Natural killer cell (primary cell): Measurements from ENCODE around the gene CHRM2. TPM values are rescaled to one million over a fixed set of nuclear protein-coding genes. Genes with fewer than 3 reads are reported as not detected.

ENCODE experiments used
- ATAC-seq, 3 donors: fragments of 150-1000 bp in 2 of 3; fragments of 200-7000 bp in 1 of 3; cut with Tn5 transposase; 1 replicate in 1 of 3; 2 replicates in 2 of 3; pipeline ENCODE4 v1.10.0; 2021; ENCODE audit warnings: mild to moderate bottlenecking in 2 of 3, moderate library complexity in 2 of 3
- DNase-seq, 2 donors: peaks; one replicate each; pipeline versions ENCODE4 v3.0.0 to v3.0.0-alpha.2; 2013 to 2021; ENCODE audit warnings: mixed read lengths in 1 of 2
- H3K27ac ChIP-seq: one replicate; pipeline ENCODE4 v1.5.1; 2013; ENCODE audit warnings: mild to moderate bottlenecking, low read length
- H3K27me3 ChIP-seq: one replicate; pipeline ENCODE4 v1.6.1; 2013; ENCODE audit warnings: low read length; ENCODE audit not compliant: control insufficient read depth, insufficient read depth
- H3K36me3 ChIP-seq: one replicate; pipeline ENCODE4 v1.6.1; 2013; ENCODE audit warnings: low read length; ENCODE audit not compliant: control insufficient read depth, insufficient read depth
- H3K4me1 ChIP-seq: one replicate; pipeline ENCODE4 v1.6.1; 2013; ENCODE audit warnings: low read length; ENCODE audit not compliant: control insufficient read depth, insufficient read depth
- H3K4me3 ChIP-seq: one replicate; pipeline ENCODE4 v1.5.1; 2013; ENCODE audit warnings: low read length
- H3K9me3 ChIP-seq: one replicate; pipeline ENCODE4 v1.6.1; 2013; ENCODE audit warnings: low read length; ENCODE audit not compliant: control insufficient read depth, insufficient read depth
- H3K27ac Mint-ChIP-seq, 2 donors: one replicate each; pipeline ENCODE4 v1.8.0; 2022; ENCODE audit warnings: mild to moderate bottlenecking in 2 of 2, mixed read lengths in 2 of 2, moderate library complexity in 1 of 2
- H3K27me3 Mint-ChIP-seq, 2 donors: one replicate each; pipeline ENCODE4 v1.8.0; 2022; ENCODE audit warnings: low read depth in 2 of 2, mixed read lengths in 2 of 2
- H3K36me3 Mint-ChIP-seq: one replicate; pipeline ENCODE4 v1.8.0; 2022; ENCODE audit warnings: mixed read lengths
- H3K4me1 Mint-ChIP-seq, 2 donors: one replicate each; pipeline ENCODE4 v1.8.0; 2022; ENCODE audit warnings: mixed read lengths in 2 of 2
- H3K4me3 Mint-ChIP-seq: one replicate; pipeline ENCODE4 v1.8.0; 2022; ENCODE audit warnings: mild to moderate bottlenecking, moderate library complexity, mixed read lengths
- H3K9me3 Mint-ChIP-seq, 2 donors: one replicate each; pipeline ENCODE4 v1.8.0; 2022; ENCODE audit warnings: mixed read lengths in 2 of 2
- WGBS: methylation state at CpG from one replicate; pipeline ENCODE4 v1.1.7; 2013; ENCODE audit warnings: missing lambda C conversion rate; ENCODE audit not compliant: insufficient coverage; 5-methylcytosine and 5-hydroxymethylcytosine counted together
- intact Hi-C: fragments of 100-400 bp; cut with micrococcal nuclease; formaldehyde crosslinking; loops from one replicate; pipeline ENCODE4 v1.14.2; 2022
- total RNA-seq, 4 donors: library from RNA; stranded (reverse); fragments of 120-200 nt in 1 of 4; gene quantifications; one replicate each; pipeline versions ENCODE4 v1.2.3 to v1.2.4, GENCODE V29; 2013 to 2022
- TF ChIP-seq, protein P1 (sequence below): fragments of 200-600 bp; IDR thresholded peaks from one replicate; pipeline ENCODE4 v1.8.0; 2022; ENCODE audit warnings: antibody characterized with exemption

The CHRM2 gene
- total RNA-seq, 3 donors from 2014 or later (not counting 1 experiment from before 2014, with no cell fraction given), result not detected

GRCh38 chr7:136953386-136953785 is 84.9 kb downstream of the CHRM2 start:
- Histone ChIP-seq H3K4me1 (no peaks in the 10 kb centered on the region), H3K27ac (no peak overlapping the region), H3K4me3 (no peak overlapping the region), H3K27me3 (no peaks in the 10 kb centered on the region), H3K36me3 (no peaks in the 10 kb centered on the region), H3K9me3 (peaks cover 4% of the 10 kb centered on the region)
- Mint-ChIP-seq H3K4me3 (no peak overlapping the region), H3K4me1 (no peaks in the 10 kb centered on the region), H3K36me3 (peaks cover 4% of the 10 kb centered on the region), H3K27me3 (no peaks in the 10 kb centered on the region), H3K27ac (no peak overlapping the region), H3K9me3 (peaks cover 3 to 11% of the 10 kb centered on the region in 2 donors)
- TF ChIP-seq, protein P1, sequence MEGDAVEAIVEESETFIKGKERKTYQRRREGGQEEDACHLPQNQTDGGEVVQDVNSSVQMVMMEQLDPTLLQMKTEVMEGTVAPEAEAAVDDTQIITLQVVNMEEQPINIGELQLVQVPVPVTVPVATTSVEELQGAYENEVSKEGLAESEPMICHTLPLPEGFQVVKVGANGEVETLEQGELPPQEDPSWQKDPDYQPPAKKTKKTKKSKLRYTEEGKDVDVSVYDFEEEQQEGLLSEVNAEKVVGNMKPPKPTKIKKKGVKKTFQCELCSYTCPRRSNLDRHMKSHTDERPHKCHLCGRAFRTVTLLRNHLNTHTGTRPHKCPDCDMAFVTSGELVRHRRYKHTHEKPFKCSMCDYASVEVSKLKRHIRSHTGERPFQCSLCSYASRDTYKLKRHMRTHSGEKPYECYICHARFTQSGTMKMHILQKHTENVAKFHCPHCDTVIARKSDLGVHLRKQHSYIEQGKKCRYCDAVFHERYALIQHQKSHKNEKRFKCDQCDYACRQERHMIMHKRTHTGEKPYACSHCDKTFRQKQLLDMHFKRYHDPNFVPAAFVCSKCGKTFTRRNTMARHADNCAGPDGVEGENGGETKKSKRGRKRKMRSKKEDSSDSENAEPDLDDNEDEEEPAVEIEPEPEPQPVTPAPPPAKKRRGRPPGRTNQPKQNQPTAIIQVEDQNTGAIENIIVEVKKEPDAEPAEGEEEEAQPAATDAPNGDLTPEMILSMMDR, result no peak
- no peak for ATAC-seq
- 74% methylated on average over 2 of the region's 3 CpGs for WGBS
- no peak for DNase-seq
- intact Hi-C loops, result no loop called here

- TF ChIP-seq, protein P1, result no peak
- peaks cover 4% of the 10 kb centered on the region for H3K36me3 Mint-ChIP-seq
- Histone ChIP-seq H3K9me3 (no peaks in the 10 kb centered on the region), H3K36me3 (no peaks in the 10 kb centered on the region), H3K27ac (no peak overlapping the region), H3K27me3 (no peaks in the 10 kb centered on the region), H3K4me1 (no peaks in the 10 kb centered on the region), H3K4me3 (no peak overlapping the region)
- WGBS, result no CpG with 5 or more reads among the region's 1 CpG
- H3K27me3 Mint-ChIP-seq, result no peaks in the 10 kb centered on the region
- ATAC-seq (no peak), DNase-seq (no peak)
- H3K9me3 Mint-ChIP-seq, result peaks cover 14 to 21% of the 10 kb centered on the region in 2 donors
- intact Hi-C loops, result no loop called here
- H3K27ac Mint-ChIP-seq, result no peak overlapping the region
- no peak overlapping the region for H3K4me3 Mint-ChIP-seq
- no peaks in the 10 kb centered on the region for H3K4me1 Mint-ChIP-seq
Measured at GRCh38 chr7:136956232-136956631, 87.8 kb downstream of the CHRM2 start.

DNA sequence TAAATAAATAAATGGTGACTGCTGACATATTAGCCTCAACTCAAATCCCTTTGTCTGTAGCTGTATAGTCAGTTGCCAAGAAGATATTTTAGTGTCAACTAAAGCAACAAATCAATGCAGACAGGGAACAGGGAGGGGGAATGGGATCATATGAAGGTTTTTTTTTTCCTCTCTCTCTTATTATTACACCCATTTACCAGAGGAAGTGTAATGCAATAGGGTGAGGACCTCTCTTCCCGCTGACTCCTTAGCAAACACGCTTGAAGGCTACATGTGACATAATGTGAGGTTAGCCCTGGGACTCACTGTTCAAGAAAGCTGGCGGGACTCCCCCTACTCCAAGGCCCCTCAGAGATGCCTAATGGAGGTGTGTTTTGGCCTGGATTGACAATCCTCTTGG is 88.2 kb downstream of the CHRM2 start:
- intact Hi-C loops, result no loop called here
- H3K27ac ChIP-seq, result no peak overlapping the region
- H3K9me3 ChIP-seq, result no peaks in the 10 kb centered on the region
- TF ChIP-seq, protein P1, result no peak
- WGBS, result no CpG with 5 or more reads among the region's 3 CpGs
- no peaks in the 10 kb centered on the region for H3K27me3 ChIP-seq
- Mint-ChIP-seq H3K27ac (no peak overlapping the region), H3K36me3 (peaks cover 4% of the 10 kb centered on the region), H3K4me3 (no peak overlapping the region), H3K9me3 (peaks cover 17 to 23% of the 10 kb centered on the region in 2 donors), H3K27me3 (no peaks in the 10 kb centered on the region), H3K4me1 (no peaks in the 10 kb centered on the region)
- ATAC-seq (no peak), DNase-seq (no peak)
- no peak overlapping the region for H3K4me3 ChIP-seq
- H3K4me1 ChIP-seq, result no peaks in the 10 kb centered on the region
- no peaks in the 10 kb centered on the region for H3K36me3 ChIP-seq

GRCh38 chr7:136957391-136957790 is 88.9 kb downstream of the CHRM2 start:
- no peak overlapping the region for H3K4me3 Mint-ChIP-seq
- no peaks in the 10 kb centered on the region for H3K36me3 ChIP-seq
- DNase-seq (no peak), ATAC-seq (no peak)
- no peak overlapping the region for H3K4me3 ChIP-seq
- TF ChIP-seq, protein P1, result no peak
- no peaks in the 10 kb centered on the region for H3K9me3 ChIP-seq
- H3K9me3 Mint-ChIP-seq, result peaks cover 17 to 22% of the 10 kb centered on the region in 2 donors
- WGBS, result no CpG with 5 or more reads among the region's 2 CpGs
- peaks cover 4% of the 10 kb centered on the region for H3K36me3 Mint-ChIP-seq
- H3K27me3 ChIP-seq, result no peaks in the 10 kb centered on the region
- intact Hi-C loops, result no loop called here
- H3K27ac Mint-ChIP-seq, result no peak overlapping the region
- no peak overlapping the region for H3K27ac ChIP-seq
- no peaks in the 10 kb centered on the region for H3K4me1 ChIP-seq
- H3K27me3 Mint-ChIP-seq, result no peaks in the 10 kb centered on the region
- H3K4me1 Mint-ChIP-seq, result no peaks in the 10 kb centered on the region
